IMR-90 (cell line): ENCODE data around the gene MALT1.

Experiments used
- CEBPB ChIP-seq: IDR thresholded peaks from 2 replicates; pipeline ENCODE4 v1.6.1; 2012; ENCODE audit warnings: low read depth, low read length, improper control_type of control experiment
- MAFK ChIP-seq: IDR thresholded peaks from 2 replicates; pipeline ENCODE4 v1.6.1; 2012; ENCODE audit warnings: low read depth, low read length, improper control_type of control experiment
- MXI1 ChIP-seq: IDR thresholded peaks from 2 replicates; pipeline ENCODE4 v1.6.1; 2012; ENCODE audit warnings: low read depth, mild to moderate bottlenecking, low read length, moderate library complexity, borderline replicate concordance
- NFE2L2 ChIP-seq: fragments of 150-350 bp; IDR thresholded peaks from 2 replicates; pipeline ENCODE4 v1.6.1; 2016; ENCODE audit warnings: low read depth, mild to moderate bottlenecking, low read length
- POLR2A ChIP-seq: IDR thresholded peaks from 2 replicates; pipeline ENCODE4 v1.6.1; 2012; ENCODE audit warnings: mild to moderate bottlenecking, low read depth, low read length
- RAD21 ChIP-seq: IDR thresholded peaks from 2 replicates; pipeline ENCODE4 v1.6.1; 2012; ENCODE audit warnings: low read length, improper control_type of control experiment
- RCOR1 ChIP-seq: IDR thresholded peaks from 2 replicates; pipeline ENCODE4 v1.6.1; 2012; ENCODE audit warnings: mild to moderate bottlenecking, low read length, improper control_type of control experiment; ENCODE audit not compliant: insufficient replicate concordance
- TF ChIP-seq, protein P1 (sequence below): conservative IDR thresholded peaks from 2 replicates; pipeline ENCODE4 v1.5.1; 2012; ENCODE audit warnings: mild to moderate bottlenecking, low read depth, low read length, improper control_type of control experiment

DNA sequence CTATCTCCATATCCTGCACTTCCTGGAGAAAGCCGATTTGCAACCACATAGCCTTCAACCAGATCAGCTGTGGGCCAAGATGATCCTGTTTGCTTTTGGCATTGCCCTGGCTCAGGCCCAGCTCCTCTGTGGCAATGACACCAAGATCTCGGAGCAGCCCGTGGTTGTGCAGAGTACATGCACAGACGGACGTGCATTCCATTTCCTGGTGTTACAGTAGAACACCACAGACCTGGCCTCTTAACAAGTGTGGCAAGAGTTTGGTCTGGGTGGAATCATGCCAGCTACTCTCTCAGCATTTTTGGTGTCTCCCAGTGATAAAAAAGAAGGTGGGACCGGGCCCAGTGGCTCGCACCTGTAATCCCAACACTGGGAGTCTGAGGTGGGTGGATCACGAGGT lies 20.0 kb downstream of the MALT1 start:
- TF ChIP-seq RAD21 (no peak), MXI1 (no peak), RCOR1 (no peak), MAFK (no peak), POLR2A (no peak), NFE2L2 (no peak), CEBPB (no peak)
- TF ChIP-seq, protein P1, sequence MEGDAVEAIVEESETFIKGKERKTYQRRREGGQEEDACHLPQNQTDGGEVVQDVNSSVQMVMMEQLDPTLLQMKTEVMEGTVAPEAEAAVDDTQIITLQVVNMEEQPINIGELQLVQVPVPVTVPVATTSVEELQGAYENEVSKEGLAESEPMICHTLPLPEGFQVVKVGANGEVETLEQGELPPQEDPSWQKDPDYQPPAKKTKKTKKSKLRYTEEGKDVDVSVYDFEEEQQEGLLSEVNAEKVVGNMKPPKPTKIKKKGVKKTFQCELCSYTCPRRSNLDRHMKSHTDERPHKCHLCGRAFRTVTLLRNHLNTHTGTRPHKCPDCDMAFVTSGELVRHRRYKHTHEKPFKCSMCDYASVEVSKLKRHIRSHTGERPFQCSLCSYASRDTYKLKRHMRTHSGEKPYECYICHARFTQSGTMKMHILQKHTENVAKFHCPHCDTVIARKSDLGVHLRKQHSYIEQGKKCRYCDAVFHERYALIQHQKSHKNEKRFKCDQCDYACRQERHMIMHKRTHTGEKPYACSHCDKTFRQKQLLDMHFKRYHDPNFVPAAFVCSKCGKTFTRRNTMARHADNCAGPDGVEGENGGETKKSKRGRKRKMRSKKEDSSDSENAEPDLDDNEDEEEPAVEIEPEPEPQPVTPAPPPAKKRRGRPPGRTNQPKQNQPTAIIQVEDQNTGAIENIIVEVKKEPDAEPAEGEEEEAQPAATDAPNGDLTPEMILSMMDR = no peak
